ENCODE measurements around the gene ZBTB16.

ZBTB16 gene

GRCh38 chr11:114194702-114195101 is 135.2 kb downstream of the ZBTB16 start:
- Histone ChIP-seq H3K27me3 (ENCODE audit: insufficient read depth, low read depth, severe bottlenecking) (no peaks in the 10 kb centered on the region), H3K27ac (no peak overlapping the region), H3K9me3 (ENCODE audit: severe bottlenecking) (peaks cover 2% of the 10 kb centered on the region), H3K36me3 (no peaks in the 10 kb centered on the region), H3K4me3 (ENCODE audit: low read depth, low read length) (no peak overlapping the region)
- DNase-seq = no peak
- TF ChIP-seq CTCF (IDR thresholded peaks at IDR 0.05; ENCODE audit: low read depth, low read length) = no peak

GRCh38 chr11:114195151-114195550 is 135.6 kb downstream of the ZBTB16 start:
- no peaks in the 10 kb centered on the region for H3K27me3 ChIP-seq (ENCODE audit: insufficient read depth, low read depth, severe bottlenecking)

GRCh38 chr11:114195981-114196731 is 136.6 kb downstream of the ZBTB16 start:
- Histone ChIP-seq H3K9me3 (ENCODE audit: severe bottlenecking) (peaks cover 2% of the 10 kb centered on the region), H3K4me3 (ENCODE audit: low read depth, low read length) (no peak overlapping the region), H3K27me3 (ENCODE audit: insufficient read depth, low read depth, severe bottlenecking) (no peaks in the 10 kb centered on the region), H3K27ac (no peak overlapping the region), H3K36me3 (no peaks in the 10 kb centered on the region)
- no peak for DNase-seq
- 0 out of 2 replicates have a peak, but pooled peaks have one; percentile 14 for TF ChIP-seq CTCF (IDR thresholded peaks at IDR 0.05; ENCODE audit: low read depth, low read length)

More at GRCh38 chr11:114195151-114195550, 135.6 kb downstream of the ZBTB16 start:
- Histone ChIP-seq H3K27ac (no peak overlapping the region), H3K36me3 (no peaks in the 10 kb centered on the region), H3K4me3 (ENCODE audit: low read depth, low read length) (no peak overlapping the region), H3K9me3 (ENCODE audit: severe bottlenecking) (peaks cover 2% of the 10 kb centered on the region)
- DNase-seq = no peak
- no peak for TF ChIP-seq CTCF (IDR thresholded peaks at IDR 0.05; ENCODE audit: low read depth, low read length)

GRCh38 chr11:114196997-114197703 is 137.6 kb downstream of the ZBTB16 start:
- Histone ChIP-seq H3K36me3 (no peaks in the 10 kb centered on the region), H3K9me3 (ENCODE audit: severe bottlenecking) (no peaks in the 10 kb centered on the region), H3K4me3 (ENCODE audit: low read depth, low read length) (no peak overlapping the region), H3K27ac (no peak overlapping the region), H3K27me3 (ENCODE audit: insufficient read depth, low read depth, severe bottlenecking) (no peaks in the 10 kb centered on the region)
- no peak for DNase-seq
- TF ChIP-seq CTCF (IDR thresholded peaks at IDR 0.05; ENCODE audit: low read depth, low read length) = no peak

GRCh38 chr11:114197799-114198500 is 138.4 kb downstream of the ZBTB16 start:
- TF ChIP-seq CTCF (IDR thresholded peaks at IDR 0.05; ENCODE audit: low read depth, low read length) = no peak
- Histone ChIP-seq H3K36me3 (no peaks in the 10 kb centered on the region), H3K27me3 (ENCODE audit: insufficient read depth, low read depth, severe bottlenecking) (no peaks in the 10 kb centered on the region), H3K4me3 (ENCODE audit: low read depth, low read length) (no peak overlapping the region), H3K9me3 (ENCODE audit: severe bottlenecking) (no peaks in the 10 kb centered on the region), H3K27ac (no peak overlapping the region)
- DNase-seq = no peak

Data from WERI-Rb-1 (cell line).